ENCODE data around the gene SLC44A5. TPM values are rescaled to one million over a fixed set of nuclear protein-coding genes. Genes with fewer than 3 reads are reported as not detected.

The SLC44A5 gene
- total RNA-seq, 2 donors from 2014 or later: 3.6 to 5.4 TPM

- no peaks in the 10 kb centered on the region for H3K27me3 ChIP-seq
- H3K27ac ChIP-seq: no peak overlapping the region
- intact Hi-C loops (cut with DNase I): no loop called here
- WGBS, 2 donors: 77 to 81% methylated on average over 4 of the region's 4 CpGs
- H3K4me1 ChIP-seq: no peaks in the 10 kb centered on the region
- H3K9me3 ChIP-seq: no peaks in the 10 kb centered on the region
- DNase-seq: no peak
- no peak for TF ChIP-seq CTCF (IDR thresholded peaks at IDR 0.05)
- no peak overlapping the region for H3K4me3 ChIP-seq
- no peak for ATAC-seq
- H3K36me3 ChIP-seq (replicated peaks in 1 of 2; ENCODE audit: insufficient read depth in 1 of 2, low read depth in 2 of 2): no peaks in the 10 kb centered on the region
These were observed 292.9 kb downstream of the SLC44A5 start for GRCh38 chr1:75317976-75318375.

- Histone ChIP-seq H3K27me3 (no peaks in the 10 kb centered on the region), H3K27ac (no peak overlapping the region), H3K9me3 (no peaks in the 10 kb centered on the region), H3K4me1 (no peaks in the 10 kb centered on the region), H3K4me3 (no peak overlapping the region), H3K36me3 (replicated peaks in 1 of 2; ENCODE audit: insufficient read depth in 1 of 2, low read depth in 2 of 2) (no peaks in the 10 kb centered on the region)
- DNase-seq (no peak), ATAC-seq (no peak)
- 36 to 44% methylated on average over 1 of the region's 1 CpG for WGBS, 2 donors
- TF ChIP-seq POLR2A (IDR thresholded peaks at IDR 0.05) (no peak), CTCF (IDR thresholded peaks at IDR 0.05) (no peak)
- intact Hi-C loops (cut with DNase I): no loop called here
These were observed 294.7 kb downstream of the SLC44A5 start for GRCh38 chr1:75316230-75316629.

- DNase-seq (no peak), ATAC-seq (no peak)
- no peak overlapping the region for H3K27ac ChIP-seq
- H3K27me3 ChIP-seq: no peaks in the 10 kb centered on the region
- H3K4me3 ChIP-seq: no peak overlapping the region
- no peak for TF ChIP-seq CTCF (IDR thresholded peaks at IDR 0.05)
- WGBS, 2 donors: 92% methylated on average over 2 of the region's 2 CpGs
- no peaks in the 10 kb centered on the region for H3K36me3 ChIP-seq (replicated peaks in 1 of 2; ENCODE audit: insufficient read depth in 1 of 2, low read depth in 2 of 2)
- no peaks in the 10 kb centered on the region for H3K4me1 ChIP-seq
- H3K9me3 ChIP-seq: no peaks in the 10 kb centered on the region
- intact Hi-C loops (cut with DNase I): no loop called here
These were observed 298.3 kb downstream of the SLC44A5 start for GRCh38 chr1:75312620-75313019.

GRCh38 chr1:75310067-75310466, 300.8 kb downstream of the SLC44A5 start:
- intact Hi-C loops (cut with DNase I): no loop called here
- TF ChIP-seq POLR2A (IDR thresholded peaks at IDR 0.05): no peak
- no peak for TF ChIP-seq CTCF (IDR thresholded peaks at IDR 0.05)
- no peaks in the 10 kb centered on the region for H3K9me3 ChIP-seq
- no peak overlapping the region for H3K4me3 ChIP-seq
- DNase-seq: no peak
- no peaks in the 10 kb centered on the region for H3K36me3 ChIP-seq (replicated peaks in 1 of 2; ENCODE audit: insufficient read depth in 1 of 2, low read depth in 2 of 2)
- H3K4me1 ChIP-seq: no peaks in the 10 kb centered on the region
- no peak overlapping the region for H3K27ac ChIP-seq
- H3K27me3 ChIP-seq: no peaks in the 10 kb centered on the region
- ATAC-seq: no peak

- Histone ChIP-seq H3K4me3 (no peak overlapping the region), H3K27me3 (no peaks in the 10 kb centered on the region), H3K36me3 (replicated peaks in 1 of 2; ENCODE audit: insufficient read depth in 1 of 2, low read depth in 2 of 2) (no peaks in the 10 kb centered on the region), H3K27ac (no peak overlapping the region), H3K9me3 (no peaks in the 10 kb centered on the region), H3K4me1 (no peaks in the 10 kb centered on the region)
- intact Hi-C loops (cut with DNase I): no loop called here
- 60 to 77% methylated on average over 2 of the region's 2 CpGs for WGBS, 2 donors
- ATAC-seq (no peak), DNase-seq (no peak)
- TF ChIP-seq POLR2A (IDR thresholded peaks at IDR 0.05) (no peak), CTCF (IDR thresholded peaks at IDR 0.05) (no peak)
These were observed 302.5 kb downstream of the SLC44A5 start for GRCh38 chr1:75308365-75308764.
